ENCODE measurements around the gene MFRP. TPM values are rescaled to one million over a fixed set of nuclear protein-coding genes. Genes with fewer than 3 reads are reported as not detected.

The MFRP gene
- total and polyA plus RNA-seq, 11 donors = 0.04 TPM; not detected in 10

GRCh38 chr11:119332111-119332765 is 14.3 kb downstream of the MFRP start:
- TF ChIP-seq POLR2A (IDR thresholded peaks at IDR 0.05) = no peak
- no peak for TF ChIP-seq CTCF (IDR thresholded peaks at IDR 0.05)
- Histone ChIP-seq H3K4me3 (no peak overlapping the region), H3K9me3 (no peaks in the 10 kb centered on the region), H3K4me1 (peaks cover 3 to 27% (median 16%) of the 10 kb centered on the region in 12 donors), H3K27me3 (no peaks in the 10 kb centered on the region), H3K27ac (no peak overlapping the region), H3K36me3 (peaks cover 0 to 10% (median 5%) of the 10 kb centered on the region in 9 donors)
- WGBS, 4 donors = 79 to 81% (median 80%) methylated on average over 4 of the region's 4 CpGs
- ATAC-seq = no peak
- intact Hi-C loops (cut with DNase I) = loop anchor here in 2 of 10 donors (10.0 kb wide), 2 partner anchors 187 to 227 kb away; partner anchors contain the start of genes ABCG4 (in 1 of the 2), C2CD2L (in 1 of the 2) and DPAGT1 (in 1 of the 2)
- DNase-seq = no peak

- no peak for DNase-seq
- H3K4me3 ChIP-seq = no peak overlapping the region
- intact Hi-C loops (cut with DNase I) = loop anchor here in 2 of 10 donors (10.0 kb wide), 2 partner anchors 185 to 225 kb away; partner anchors contain the start of genes ABCG4 (in 1 of the 2), C2CD2L (in 1 of the 2) and DPAGT1 (in 1 of the 2)
Observed at GRCh38 chr11:119330237-119330636, 16.3 kb downstream of the MFRP start.

GRCh38 chr11:119329320-119329719 is 17.2 kb downstream of the MFRP start:
- DNase-seq = no peak
- WGBS, 4 donors = 68 to 83% (median 71%) methylated on average over 2 of the region's 2 CpGs
- no peak for ATAC-seq
- H3K4me1 ChIP-seq = peaks cover 0 to 7% (median 1%) of the 10 kb centered on the region in 12 donors
- intact Hi-C loops (cut with DNase I) = loop anchor here in 1 of 10 donors (10.0 kb wide), 1 partner anchor 125 kb away; the partner anchor contains the start of gene CBL
- H3K36me3 ChIP-seq = no peaks in the 10 kb centered on the region
- no peaks in the 10 kb centered on the region for H3K27me3 ChIP-seq
- TF ChIP-seq POLR2A (IDR thresholded peaks at IDR 0.05) = no peak
- no peak for TF ChIP-seq CTCF (IDR thresholded peaks at IDR 0.05)
- H3K9me3 ChIP-seq = no peaks in the 10 kb centered on the region
- no peak overlapping the region for H3K27ac ChIP-seq
- H3K4me3 ChIP-seq = no peak overlapping the region

More at GRCh38 chr11:119330237-119330636, 16.3 kb downstream of the MFRP start:
- WGBS, 4 donors = 41 to 60% (median 47%) methylated on average over 1 of the region's 1 CpG
- Histone ChIP-seq H3K9me3 (no peaks in the 10 kb centered on the region), H3K27me3 (no peaks in the 10 kb centered on the region), H3K27ac (no peak overlapping the region), H3K4me1 (peaks cover 3 to 13% (median 7%) of the 10 kb centered on the region in 12 donors), H3K36me3 (no peaks in the 10 kb centered on the region)
- TF ChIP-seq POLR2A (IDR thresholded peaks at IDR 0.05) (no peak), CTCF (IDR thresholded peaks at IDR 0.05) (no peak)
- no peak for ATAC-seq

- H3K27ac ChIP-seq = peak overlapping the region in 1 of 12 donors; percentile 48
- H3K4me3 ChIP-seq = no peak overlapping the region
- intact Hi-C loops (cut with DNase I) = loop anchor here in 7 of 10 donors (5.0 to 10.0 kb wide), 3 partner anchors 117 to 122 kb away; partner anchors contain the start of gene CBL (in 6 of the 7)
- DNase-seq = no peak
- H3K27me3 ChIP-seq = peaks cover 0 to 11% (median 0%) of the 10 kb centered on the region in 9 donors
- ATAC-seq = no peak
- H3K4me1 ChIP-seq = peaks cover 0 to 47% (median 30%) of the 10 kb centered on the region in 12 donors
- H3K36me3 ChIP-seq = no peaks in the 10 kb centered on the region
- WGBS, 4 donors = 58 to 70% (median 64%) methylated on average over 4 of the region's 4 CpGs
- TF ChIP-seq CTCF (IDR thresholded peaks at IDR 0.05) (no peak), POLR2A (IDR thresholded peaks at IDR 0.05) (no peak)
- no peaks in the 10 kb centered on the region for H3K9me3 ChIP-seq
Observed at GRCh38 chr11:119324189-119324588, 22.3 kb downstream of the MFRP start.
